Suprapubic skin (tissue), 3 donors: Measurements from ENCODE around the gene SEMA3A.

Experiments
- EP300 ChIP-seq: sonication (generic); formaldehyde crosslinking; IDR thresholded peaks from one replicate; pipeline ENCODE4 v1.6.1; 2017; ENCODE audit warnings: antibody characterized with exemption
- TF ChIP-seq, protein P1 (sequence below), 2 donors: fragments of 200-600 bp in 1 of 2; fragments of 450-650 bp in 1 of 2; sonication (generic) in 1 of 2; IDR thresholded peaks; one replicate each; pipeline ENCODE4 v1.5.1; 2016 to 2019; ENCODE audit warnings: antibody characterized with exemption in 2 of 2, mild to moderate bottlenecking in 1 of 2, moderate library complexity in 1 of 2

DNA sequence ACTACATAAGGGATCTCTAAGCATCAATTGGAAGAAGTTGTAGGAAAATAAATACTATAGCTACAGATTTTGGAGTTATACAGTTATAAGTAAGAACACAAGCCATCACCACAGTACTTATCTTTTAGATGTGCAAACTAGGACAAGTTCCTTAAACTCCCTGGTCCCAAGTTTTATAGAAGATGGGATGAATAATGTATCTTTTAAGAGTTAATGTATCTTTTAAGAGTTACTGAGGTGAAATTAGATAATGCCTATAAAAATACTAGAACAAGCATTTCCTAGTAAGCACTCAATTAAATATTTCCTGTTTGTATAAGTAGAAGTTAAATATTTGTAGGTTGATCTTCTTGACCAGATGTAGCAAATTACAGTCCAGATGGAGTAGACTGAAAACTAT is 56.8 kb downstream of the SEMA3A start:
- TF ChIP-seq, protein P1, sequence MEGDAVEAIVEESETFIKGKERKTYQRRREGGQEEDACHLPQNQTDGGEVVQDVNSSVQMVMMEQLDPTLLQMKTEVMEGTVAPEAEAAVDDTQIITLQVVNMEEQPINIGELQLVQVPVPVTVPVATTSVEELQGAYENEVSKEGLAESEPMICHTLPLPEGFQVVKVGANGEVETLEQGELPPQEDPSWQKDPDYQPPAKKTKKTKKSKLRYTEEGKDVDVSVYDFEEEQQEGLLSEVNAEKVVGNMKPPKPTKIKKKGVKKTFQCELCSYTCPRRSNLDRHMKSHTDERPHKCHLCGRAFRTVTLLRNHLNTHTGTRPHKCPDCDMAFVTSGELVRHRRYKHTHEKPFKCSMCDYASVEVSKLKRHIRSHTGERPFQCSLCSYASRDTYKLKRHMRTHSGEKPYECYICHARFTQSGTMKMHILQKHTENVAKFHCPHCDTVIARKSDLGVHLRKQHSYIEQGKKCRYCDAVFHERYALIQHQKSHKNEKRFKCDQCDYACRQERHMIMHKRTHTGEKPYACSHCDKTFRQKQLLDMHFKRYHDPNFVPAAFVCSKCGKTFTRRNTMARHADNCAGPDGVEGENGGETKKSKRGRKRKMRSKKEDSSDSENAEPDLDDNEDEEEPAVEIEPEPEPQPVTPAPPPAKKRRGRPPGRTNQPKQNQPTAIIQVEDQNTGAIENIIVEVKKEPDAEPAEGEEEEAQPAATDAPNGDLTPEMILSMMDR (IDR thresholded peaks at IDR 0.05): no peak
- no peak for TF ChIP-seq EP300
